Uterus (tissue), 4 donors: Measurements from ENCODE around the gene SAYSD1. TPM values are rescaled to one million over a fixed set of nuclear protein-coding genes. Genes with fewer than 3 reads are reported as not detected.

Source experiments
- DNase-seq, 2 donors: peaks; one replicate each; pipeline ENCODE4 v3.0.0-alpha.2; 2019 to 2020
- H3K27ac ChIP-seq, 2 donors: fragments of 200-600 bp; sonication (generic); 1 replicate in 1 of 2; 2 replicates in 1 of 2; pipeline ENCODE4 v1.5.1; 2016 to 2018
- H3K27me3 ChIP-seq, 2 donors: fragments of 200-600 bp; sonication (generic); one replicate each; pipeline ENCODE4 v1.5.1; 2018 to 2019; ENCODE audit warnings: control low read depth in 1 of 2
- H3K36me3 ChIP-seq, 2 donors: fragments of 200-600 bp; sonication (generic); one replicate each; pipeline ENCODE4 v1.5.1; 2019; ENCODE audit warnings: control low read depth in 1 of 2
- H3K4me1 ChIP-seq, 2 donors: fragments of 200-600 bp; sonication (generic); one replicate each; pipeline ENCODE4 v1.5.1; 2018 to 2019; ENCODE audit warnings: control low read depth in 1 of 2
- H3K4me3 ChIP-seq, 2 donors: fragments of 200-600 bp; sonication (generic); 1 replicate in 1 of 2; 2 replicates in 1 of 2; pipeline ENCODE4 v1.5.1; 2018 to 2019; ENCODE audit warnings: mild to moderate bottlenecking in 1 of 2
- H3K9me3 ChIP-seq, 2 donors: fragments of 200-600 bp; sonication (generic); one replicate each; pipeline ENCODE4 v1.5.1; 2019; ENCODE audit warnings: control low read depth in 1 of 2
- CTCF ChIP-seq, 4 experiments: fragments of 200-600 bp in 2 of 4; fragments of 450-650 bp in 2 of 4; sonication (generic) in 2 of 4; IDR thresholded peaks; one replicate each; pipeline ENCODE4 v1.5.1; 2016 to 2019; ENCODE audit warnings: antibody characterized with exemption in 4 of 4, mild to moderate bottlenecking in 2 of 4, moderate library complexity in 1 of 4
- POLR2A ChIP-seq, 2 donors: fragments of 450-650 bp; IDR thresholded peaks; one replicate each; pipeline ENCODE4 v1.6.1; 2016; ENCODE audit warnings: antibody characterized with exemption in 2 of 2, mild to moderate bottlenecking in 1 of 2, moderate library complexity in 1 of 2
- intact Hi-C: fragments of 100-400 bp; cut with DNase I; formaldehyde crosslinking; loops from one replicate; pipeline ENCODE4 v1.15.1; 2023; ENCODE audit warnings: low total_unique reads
- total RNA-seq, 4 donors: library from RNA; depleted of rRNA in 3 of 4; stranded (reverse); fragments of >200 nt in 3 of 4; gene quantifications; one replicate each; pipeline versions ENCODE4 v1.1.0 to v1.2.4, GENCODE V29; 2014 to 2023
- donor health status: DM: yes; HTN: yes; CAD: no.

SAYSD1 gene
- total RNA-seq, 4 donors from 2014 or later = 10.3 to 34.8 (median 15.9) TPM

- H3K4me1 ChIP-seq = no peaks in the 10 kb centered on the region
- intact Hi-C loops = no loop called here
- DNase-seq = no peak
- H3K9me3 ChIP-seq = no peaks in the 10 kb centered on the region
- no peaks in the 10 kb centered on the region for H3K36me3 ChIP-seq
- TF ChIP-seq POLR2A (IDR thresholded peaks at IDR 0.05) = no peak
- TF ChIP-seq CTCF (IDR thresholded peaks at IDR 0.05) = no peak
- no peak overlapping the region for H3K27ac ChIP-seq
- H3K27me3 ChIP-seq = no peaks in the 10 kb centered on the region
- no peak overlapping the region for H3K4me3 ChIP-seq
These were observed 3.7 kb downstream of the SAYSD1 start for GRCh38 chr6:39111280-39111679.

- DNase-seq = no peak
- no peak overlapping the region for H3K4me3 ChIP-seq
- intact Hi-C loops = no loop called here
- no peaks in the 10 kb centered on the region for H3K36me3 ChIP-seq
- no peak overlapping the region for H3K27ac ChIP-seq
- TF ChIP-seq POLR2A (IDR thresholded peaks at IDR 0.05) (no peak), CTCF (IDR thresholded peaks at IDR 0.05) (no peak)
- no peaks in the 10 kb centered on the region for H3K27me3 ChIP-seq
- no peaks in the 10 kb centered on the region for H3K4me1 ChIP-seq
- H3K9me3 ChIP-seq = no peaks in the 10 kb centered on the region
These were observed 6.7 kb downstream of the SAYSD1 start for GRCh38 chr6:39108041-39108839.

- Histone ChIP-seq H3K36me3 (no peaks in the 10 kb centered on the region), H3K27ac (no peak overlapping the region), H3K27me3 (no peaks in the 10 kb centered on the region), H3K4me1 (no peaks in the 10 kb centered on the region), H3K9me3 (no peaks in the 10 kb centered on the region), H3K4me3 (no peak overlapping the region)
- DNase-seq = no peak
- TF ChIP-seq CTCF (IDR thresholded peaks at IDR 0.05) = no peak
- no peak for TF ChIP-seq POLR2A (IDR thresholded peaks at IDR 0.05)
- intact Hi-C loops = no loop called here
These were observed 7.3 kb downstream of the SAYSD1 start for GRCh38 chr6:39107641-39108040.

- no peak for TF ChIP-seq CTCF (IDR thresholded peaks at IDR 0.05)
- TF ChIP-seq POLR2A (IDR thresholded peaks at IDR 0.05) = no peak
- no peaks in the 10 kb centered on the region for H3K36me3 ChIP-seq
- no peaks in the 10 kb centered on the region for H3K9me3 ChIP-seq
- intact Hi-C loops = no loop called here
- DNase-seq = no peak
- no peak overlapping the region for H3K27ac ChIP-seq
- no peaks in the 10 kb centered on the region for H3K4me1 ChIP-seq
- H3K4me3 ChIP-seq = no peak overlapping the region
- no peaks in the 10 kb centered on the region for H3K27me3 ChIP-seq
These were observed 8.0 kb downstream of the SAYSD1 start for GRCh38 chr6:39107034-39107433.

- H3K9me3 ChIP-seq = no peaks in the 10 kb centered on the region
- intact Hi-C loops = no loop called here
- no peaks in the 10 kb centered on the region for H3K27me3 ChIP-seq
- TF ChIP-seq CTCF (IDR thresholded peaks at IDR 0.05) = no peak
- no peak for TF ChIP-seq POLR2A (IDR thresholded peaks at IDR 0.05)
- H3K27ac ChIP-seq = no peak overlapping the region
- no peak overlapping the region for H3K4me3 ChIP-seq
- no peaks in the 10 kb centered on the region for H3K36me3 ChIP-seq
- H3K4me1 ChIP-seq = no peaks in the 10 kb centered on the region
- no peak for DNase-seq
These were observed 10.5 kb downstream of the SAYSD1 start for GRCh38 chr6:39104528-39104927.
